CD4-positive, alpha-beta T cell treated with Interleukin-15 for 1 hour (primary cell): ENCODE data around the gene PRXL2C.
"Not testable (repeated sequence)": the region's sequence is repeated elsewhere in the genome, so short reads cannot be mapped to it uniquely, and the experiment has no call there.

Experiments used
- DNase-seq: peaks from one replicate; pipeline ENCODE4 v3.0.0-alpha.2; 2020

PRXL2C gene

GRCh38 chr9:96649620-96650324, 5.3 kb downstream of the PRXL2C start:
- no peak for DNase-seq

- no peak for DNase-seq
These were observed 8.8 kb downstream of the PRXL2C start for GRCh38 chr9:96646081-96646991.

DNA sequence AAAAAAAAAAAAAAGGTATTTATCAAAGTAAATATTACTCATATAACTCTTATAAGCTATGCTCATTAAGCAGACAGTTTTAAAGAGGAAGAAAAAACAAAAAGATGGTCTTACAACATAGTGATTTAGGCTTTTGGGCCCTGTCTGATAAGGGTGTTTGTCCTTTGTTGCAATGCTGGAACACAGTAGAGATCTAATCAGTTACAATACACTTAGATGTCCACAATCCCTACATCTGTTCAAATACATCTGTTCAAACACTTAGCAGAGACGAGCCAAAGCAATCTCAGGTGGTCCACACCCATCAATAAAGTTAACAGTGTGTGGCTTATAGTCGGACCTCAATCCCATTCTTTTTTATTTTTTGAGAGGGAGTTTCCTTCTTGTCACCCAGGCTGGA, 11.0 kb downstream of the PRXL2C start:
- no peak for DNase-seq

DNA sequence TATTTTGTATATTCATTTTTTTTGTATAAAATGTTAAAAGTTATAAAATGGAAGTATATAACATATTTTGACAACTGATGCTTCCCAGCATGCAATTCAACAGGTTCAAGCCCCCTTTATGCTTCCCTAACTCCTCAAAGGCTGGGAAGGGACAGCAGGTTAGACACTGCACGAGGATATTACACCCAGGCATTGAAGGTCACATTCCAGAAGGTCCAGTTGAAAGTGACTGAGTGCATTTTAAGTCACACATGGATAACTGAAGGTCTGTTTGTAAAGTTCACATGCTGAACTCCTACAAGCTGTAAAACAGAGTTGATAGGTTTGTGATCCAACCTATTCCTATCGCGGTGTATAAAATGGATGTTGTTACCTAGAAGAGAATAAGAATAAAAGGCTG, 13.6 kb downstream of the PRXL2C start:
- no peak for DNase-seq

- DNase-seq = no peak
These were observed 16.3 kb downstream of the PRXL2C start for GRCh38 chr9:96638606-96639364.

- DNase-seq = no peak
These were observed 18.7 kb downstream of the PRXL2C start for GRCh38 chr9:96636368-96636767.

DNA sequence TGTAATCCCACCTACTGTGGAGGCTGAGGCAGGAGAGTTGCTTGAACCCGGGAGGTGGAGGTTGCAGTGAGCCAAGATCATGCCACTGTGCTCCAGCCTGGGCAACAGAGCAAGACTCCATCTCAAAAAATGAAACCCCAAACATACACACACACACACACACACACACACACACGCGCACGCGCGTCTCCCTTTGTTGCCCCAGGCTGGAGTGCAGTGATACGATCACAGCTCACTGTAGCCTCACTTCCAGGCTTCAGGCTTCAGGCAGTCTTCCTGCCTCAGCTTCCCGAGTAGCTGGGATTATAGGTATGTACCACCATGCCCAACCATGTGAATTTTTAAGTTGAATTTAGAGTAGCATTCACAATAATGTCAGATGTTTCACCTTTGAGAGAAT, 21.5 kb downstream of the PRXL2C start:
- not testable (repeated sequence) for DNase-seq

DNA sequence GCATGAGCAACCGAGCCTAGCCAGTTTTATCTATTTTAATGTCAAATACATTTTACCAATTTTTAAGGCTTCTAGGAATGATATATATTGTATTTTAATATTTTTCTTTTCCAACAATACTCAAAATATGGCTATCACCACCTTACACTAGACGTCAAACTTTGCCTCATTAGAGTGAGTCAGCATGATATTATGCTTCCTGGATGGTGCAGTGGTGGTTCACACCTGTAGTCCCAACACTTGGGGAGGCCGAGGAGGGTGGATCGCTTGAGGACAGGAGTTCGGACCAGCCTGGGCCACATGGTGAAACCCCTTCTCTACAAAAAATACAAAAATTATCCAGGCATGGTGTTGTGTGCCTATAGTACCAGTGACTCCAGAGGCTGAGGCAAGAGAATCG, 28.2 kb downstream of the PRXL2C start:
- no peak for DNase-seq

DNA sequence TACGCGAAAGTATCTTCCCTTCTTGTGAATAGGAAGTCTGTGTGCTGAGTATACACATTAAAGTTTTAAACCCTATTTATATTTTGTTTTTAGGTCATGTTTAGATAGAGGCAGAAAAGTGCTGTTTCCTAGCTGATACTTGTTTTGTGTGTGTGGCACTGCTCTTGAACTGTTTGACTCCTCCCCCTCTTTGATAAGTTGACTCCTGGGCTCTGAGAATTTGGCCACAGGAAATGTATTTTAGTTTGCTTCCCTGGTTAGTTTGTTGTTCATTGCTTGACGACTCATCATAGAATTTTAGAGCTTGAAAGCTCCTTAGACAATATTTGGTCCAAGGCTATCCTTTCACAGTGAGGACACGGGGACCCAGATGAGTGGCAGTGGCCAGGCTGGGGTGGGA, 33.5 kb downstream of the PRXL2C start:
- no peak for DNase-seq

GRCh38 chr9:96620832-96621269, 34.3 kb downstream of the PRXL2C start:
- no peak for DNase-seq

- no peak for DNase-seq
These were observed 35.0 kb downstream of the PRXL2C start for GRCh38 chr9:96620181-96620514.

- DNase-seq = peak; percentile 83
These were observed 35.5 kb downstream of the PRXL2C start, which contains the start of gene CDC14B for GRCh38 chr9:96619491-96620180. Gene CDC14B, minus strand, starts transcription at chr9:96619843. Its CDS starts 465 bp downstream, at chr9:96619378.

- no peak for DNase-seq
These were observed 36.0 kb downstream of the PRXL2C start for GRCh38 chr9:96619124-96619465.

GRCh38 chr9:96618209-96619123, 36.7 kb downstream of the PRXL2C start:
- DNase-seq = no peak

DNA sequence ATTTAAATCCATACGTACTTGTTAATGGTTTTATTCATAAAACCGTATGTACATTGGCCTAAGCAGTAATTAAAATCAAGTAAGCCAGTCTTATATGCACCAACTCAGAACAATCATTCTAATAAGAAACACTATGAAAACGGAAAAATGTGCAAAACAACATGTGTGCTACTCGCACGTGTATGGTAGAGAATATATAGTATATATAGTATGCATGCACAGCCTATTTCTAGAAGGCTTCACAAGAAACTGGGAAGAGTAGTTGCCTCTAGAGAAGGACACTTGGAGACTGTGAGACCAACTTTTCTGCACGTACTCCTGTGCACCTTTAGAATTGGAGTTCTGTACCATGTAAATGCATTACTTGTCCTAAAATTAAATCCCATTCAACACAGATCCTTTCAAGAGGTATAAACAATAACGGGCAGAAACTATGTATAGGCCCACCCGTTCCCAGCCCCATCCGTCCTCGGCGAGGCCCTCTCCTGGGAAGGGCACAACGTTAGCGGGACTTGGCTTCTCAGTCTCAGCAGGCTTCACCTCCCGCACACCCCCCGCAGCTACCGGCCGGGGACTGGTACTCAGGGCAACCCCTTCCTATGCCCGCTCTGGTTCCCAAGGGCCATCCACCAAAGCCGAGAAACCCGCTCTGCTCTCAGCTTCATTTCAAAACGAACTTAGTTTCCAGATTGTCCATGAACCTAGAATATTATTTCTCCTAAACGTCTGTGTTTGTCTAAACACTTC, 37.5 kb downstream of the PRXL2C start:
- DNase-seq = no peak

- no peak for DNase-seq
These were observed 38.2 kb downstream of the PRXL2C start for GRCh38 chr9:96616817-96617438.

DNA sequence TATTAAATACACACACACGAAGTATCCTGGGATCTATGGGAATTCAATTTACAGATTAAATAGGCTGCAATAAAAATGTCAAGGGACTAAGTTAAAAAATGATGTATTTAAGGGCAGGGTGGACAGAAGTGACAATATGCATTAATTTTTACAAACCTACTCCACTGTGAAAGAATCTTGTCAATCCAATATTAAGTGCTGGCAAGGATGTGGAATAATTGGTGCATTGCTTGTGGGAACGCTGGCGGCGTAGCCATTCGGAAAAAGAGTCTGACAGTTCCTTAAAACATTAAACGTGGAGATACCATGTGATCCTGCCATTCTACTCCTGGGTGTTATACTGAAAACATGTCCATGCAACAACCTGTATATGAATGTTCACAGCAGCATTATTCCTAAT, 39.7 kb downstream of the PRXL2C start:
- no peak for DNase-seq

- DNase-seq = not testable (repeated sequence)
These were observed 40.5 kb downstream of the PRXL2C start for GRCh38 chr9:96614664-96615063.

- no peak for DNase-seq
These were observed 42.0 kb downstream of the PRXL2C start for GRCh38 chr9:96612966-96613589.
